ENCODE data around the gene RELB.

Gene RELB

GRCh38 chr19:45016388-45017314 is 15.4 kb downstream of the RELB start:
- ATAC-seq: peak; percentile 96
- TF ChIP-seq, protein P1, sequence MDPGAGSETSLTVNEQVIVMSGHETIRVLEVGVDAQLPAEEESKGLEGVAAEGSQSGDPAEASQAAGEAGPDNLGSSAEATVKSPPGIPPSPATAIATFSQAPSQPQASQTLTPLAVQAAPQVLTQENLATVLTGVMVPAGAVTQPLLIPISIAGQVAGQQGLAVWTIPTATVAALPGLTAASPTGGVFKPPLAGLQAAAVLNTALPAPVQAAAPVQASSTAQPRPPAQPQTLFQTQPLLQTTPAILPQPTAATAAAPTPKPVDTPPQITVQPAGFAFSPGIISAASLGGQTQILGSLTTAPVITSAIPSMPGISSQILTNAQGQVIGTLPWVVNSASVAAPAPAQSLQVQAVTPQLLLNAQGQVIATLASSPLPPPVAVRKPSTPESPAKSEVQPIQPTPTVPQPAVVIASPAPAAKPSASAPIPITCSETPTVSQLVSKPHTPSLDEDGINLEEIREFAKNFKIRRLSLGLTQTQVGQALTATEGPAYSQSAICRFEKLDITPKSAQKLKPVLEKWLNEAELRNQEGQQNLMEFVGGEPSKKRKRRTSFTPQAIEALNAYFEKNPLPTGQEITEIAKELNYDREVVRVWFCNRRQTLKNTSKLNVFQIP (CRISPR knock-in tag; IDR thresholded peaks at IDR 0.05; ENCODE audit: borderline replicate concordance, low read depth): no peak
- TF ChIP-seq ZNF70 (CRISPR knock-in tag; IDR thresholded peaks at IDR 0.05) (no peak), BACH2 (CRISPR knock-in tag; IDR thresholded peaks at IDR 0.05; ENCODE audit: borderline replicate concordance) (no peak), CSDC2 (CRISPR knock-in tag; IDR thresholded peaks at IDR 0.05) (no peak), TSHZ2 (CRISPR knock-in tag; IDR thresholded peaks at IDR 0.05) (no peak)

GRCh38 chr19:45019187-45019586 is 17.9 kb downstream of the RELB start:
- no peak for ATAC-seq
- no peak for TF ChIP-seq OSR1 (CRISPR knock-in tag; IDR thresholded peaks at IDR 0.05)
- no peak for TF ChIP-seq PPARA (CRISPR knock-in tag; IDR thresholded peaks at IDR 0.05; ENCODE audit: borderline replicate concordance)
- no peak for TF ChIP-seq TCF4 (CRISPR knock-in tag; IDR thresholded peaks at IDR 0.05; ENCODE audit: borderline replicate concordance)
- no peak for TF ChIP-seq ZNF70 (CRISPR knock-in tag; IDR thresholded peaks at IDR 0.05)
- TF ChIP-seq ZNF8 (CRISPR knock-in tag; IDR thresholded peaks at IDR 0.05): no peak
- no peak for TF ChIP-seq TSHZ2 (CRISPR knock-in tag; IDR thresholded peaks at IDR 0.05)
- TF ChIP-seq ISL1 (CRISPR knock-in tag; IDR thresholded peaks at IDR 0.05): no peak
- TF ChIP-seq TOX (CRISPR knock-in tag; IDR thresholded peaks at IDR 0.05; ENCODE audit: borderline replicate concordance): no peak
- no peak for TF ChIP-seq ZFP3 (CRISPR knock-in tag; IDR thresholded peaks at IDR 0.05)
- TF ChIP-seq SNAI2 (CRISPR knock-in tag; IDR thresholded peaks at IDR 0.05): no peak

GRCh38 chr19:45020071-45020470 is 18.8 kb downstream of the RELB start:
- ATAC-seq: no peak
- TF ChIP-seq BACH2 (CRISPR knock-in tag; IDR thresholded peaks at IDR 0.05; ENCODE audit: borderline replicate concordance): no peak
- TF ChIP-seq ZNF565 (CRISPR knock-in tag; conservative IDR thresholded peaks at IDR 0.05; ENCODE audit: low read depth): no peak
- no peak for TF ChIP-seq PPARA (CRISPR knock-in tag; IDR thresholded peaks at IDR 0.05; ENCODE audit: borderline replicate concordance)
- TF ChIP-seq, protein P2, sequence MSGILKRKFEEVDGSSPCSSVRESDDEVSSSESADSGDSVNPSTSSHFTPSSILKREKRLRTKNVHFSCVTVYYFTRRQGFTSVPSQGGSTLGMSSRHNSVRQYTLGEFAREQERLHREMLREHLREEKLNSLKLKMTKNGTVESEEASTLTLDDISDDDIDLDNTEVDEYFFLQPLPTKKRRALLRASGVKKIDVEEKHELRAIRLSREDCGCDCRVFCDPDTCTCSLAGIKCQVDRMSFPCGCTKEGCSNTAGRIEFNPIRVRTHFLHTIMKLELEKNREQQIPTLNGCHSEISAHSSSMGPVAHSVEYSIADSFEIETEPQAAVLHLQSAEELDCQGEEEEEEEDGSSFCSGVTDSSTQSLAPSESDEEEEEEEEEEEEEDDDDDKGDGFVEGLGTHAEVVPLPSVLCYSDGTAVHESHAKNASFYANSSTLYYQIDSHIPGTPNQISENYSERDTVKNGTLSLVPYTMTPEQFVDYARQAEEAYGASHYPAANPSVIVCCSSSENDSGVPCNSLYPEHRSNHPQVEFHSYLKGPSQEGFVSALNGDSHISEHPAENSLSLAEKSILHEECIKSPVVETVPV (CRISPR knock-in tag; IDR thresholded peaks at IDR 0.05): no peak
- no peak for TF ChIP-seq ISL1 (CRISPR knock-in tag; IDR thresholded peaks at IDR 0.05)
- TF ChIP-seq TCF4 (CRISPR knock-in tag; IDR thresholded peaks at IDR 0.05; ENCODE audit: borderline replicate concordance): no peak
- no peak for TF ChIP-seq ZC3H10 (CRISPR knock-in tag; IDR thresholded peaks at IDR 0.05)
- TF ChIP-seq ESRRG (CRISPR knock-in tag; IDR thresholded peaks at IDR 0.05): no peak

DNA sequence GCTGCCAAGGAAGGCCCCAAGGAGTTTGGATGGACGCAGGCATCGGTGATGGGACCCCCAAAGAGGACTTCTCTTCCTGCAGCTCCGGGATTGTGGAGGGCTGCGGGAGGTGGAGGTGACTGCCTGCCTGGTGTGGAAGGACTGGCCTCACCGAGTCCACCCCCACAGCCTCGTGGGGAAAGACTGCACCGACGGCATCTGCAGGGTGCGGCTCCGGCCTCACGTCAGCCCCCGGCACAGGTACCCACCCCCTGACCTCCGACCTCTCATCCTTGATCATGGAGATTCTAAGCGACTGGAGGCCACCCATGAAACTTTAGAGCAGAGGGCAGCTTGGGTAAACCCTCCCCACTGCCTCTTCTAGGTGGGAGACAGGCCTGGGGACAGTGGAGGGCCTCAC is 20.7 kb downstream of the RELB start:
- TF ChIP-seq GLIS3 (CRISPR knock-in tag; IDR thresholded peaks at IDR 0.05): no peak
- ATAC-seq: no peak

Measured in SK-N-SH treated with all-trans-retinoic acid at 6 μM for 48 hours (cell line).